Activated naive CD4-positive, alpha-beta T cell treated with Interleukin-2 at 50 U/mL for 16 hours (primary cell): Measurements from ENCODE around the gene ZNF280D.
"Not testable (repeated sequence)": the region's sequence is repeated elsewhere in the genome, so short reads cannot be mapped to it uniquely, and the experiment has no call there.

Source experiments
- DNase-seq: peaks from one replicate; pipeline ENCODE4 v3.0.0-alpha.2; 2020

Gene ZNF280D

DNA sequence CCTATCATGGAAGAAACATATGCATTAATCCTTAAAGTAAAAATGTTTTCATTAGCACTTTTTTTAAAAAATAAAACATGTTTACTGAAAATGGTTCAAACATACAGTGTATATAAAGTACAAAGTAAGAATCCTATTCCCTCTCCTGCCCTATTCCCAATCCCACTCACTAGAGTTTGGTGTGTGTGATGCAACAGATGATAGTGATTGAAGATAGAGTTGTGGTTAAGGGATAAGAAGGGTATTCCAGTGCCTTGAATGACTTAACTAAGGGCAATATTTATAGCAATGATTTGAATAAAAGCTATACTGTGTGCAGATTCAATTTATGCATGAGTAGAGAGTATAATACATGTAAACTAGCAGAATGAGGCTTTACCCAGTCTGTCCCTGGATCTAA lies 18.1 kb downstream of the ZNF280D start:
- no peak for DNase-seq

- DNase-seq: not testable (repeated sequence)
These were observed 23.8 kb downstream of the ZNF280D start for GRCh38 chr15:56709502-56709901.

- no peak for DNase-seq
These were observed 33.6 kb downstream of the ZNF280D start for GRCh38 chr15:56699743-56700142.

DNA sequence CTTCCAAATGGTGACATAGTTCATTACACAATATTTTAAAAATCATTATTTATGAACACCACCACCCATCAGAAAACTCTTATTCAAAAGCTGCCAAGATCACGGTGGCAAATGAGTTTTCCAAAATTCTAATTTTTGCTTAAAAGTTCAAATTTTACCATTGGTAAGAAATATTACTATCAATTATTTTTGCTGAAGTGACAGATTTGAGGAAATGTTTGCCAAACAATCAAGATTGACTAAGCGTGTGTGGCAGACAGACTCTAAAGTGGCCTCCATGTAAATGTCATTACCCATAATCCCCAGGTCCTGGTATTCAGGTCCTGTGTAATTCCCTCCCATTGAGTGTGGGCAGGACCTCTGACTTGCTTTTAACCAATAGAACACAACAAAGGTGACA lies 35.0 kb downstream of the ZNF280D start:
- DNase-seq: no peak

GRCh38 chr15:56693761-56694160 lies 39.5 kb downstream of the ZNF280D start:
- DNase-seq: no peak

DNA sequence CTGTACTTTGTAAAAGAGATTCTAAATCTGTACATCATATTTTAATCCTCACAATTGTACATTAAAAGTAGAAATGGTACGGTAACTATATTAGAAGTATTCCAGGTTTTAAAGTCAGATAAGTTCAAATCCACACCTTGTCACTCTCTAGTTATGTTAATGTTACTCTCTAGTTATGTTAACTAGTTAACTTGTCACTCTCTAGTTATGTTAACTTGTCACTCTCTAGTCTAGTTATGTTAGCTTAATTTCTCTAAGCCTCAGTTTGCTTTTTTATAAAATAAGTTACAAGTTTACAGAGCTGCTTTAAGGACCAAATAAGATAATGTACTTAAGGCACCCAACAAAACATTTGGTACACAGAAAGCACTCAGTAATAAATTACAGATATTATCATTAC lies 42.6 kb downstream of the ZNF280D start:
- DNase-seq: no peak

- no peak for DNase-seq
These were observed 49.4 kb downstream of the ZNF280D start for GRCh38 chr15:56683908-56684307.

- no peak for DNase-seq
These were observed 52.2 kb downstream of the ZNF280D start for GRCh38 chr15:56681113-56681512.

DNA sequence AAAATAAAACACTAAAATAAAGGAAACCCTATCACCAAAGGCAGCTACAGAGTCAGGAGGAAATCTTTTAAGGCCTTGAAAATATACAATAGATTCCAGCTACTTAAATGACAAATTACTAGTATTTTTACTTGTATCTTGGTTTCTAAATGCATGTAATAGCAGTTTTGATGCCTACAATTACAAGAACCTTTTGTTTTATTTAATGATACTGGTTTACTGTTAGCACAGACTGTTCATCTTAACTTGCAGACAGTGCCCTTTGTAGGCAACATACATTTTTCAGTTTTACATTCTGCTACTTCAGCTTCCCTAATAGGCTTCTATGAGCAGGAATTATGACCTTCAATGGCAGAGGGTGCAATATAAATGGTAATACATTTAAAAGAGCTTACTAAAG lies 54.1 kb downstream of the ZNF280D start:
- DNase-seq: no peak

- no peak for DNase-seq
These were observed 54.7 kb downstream of the ZNF280D start for GRCh38 chr15:56678571-56678970.

DNA sequence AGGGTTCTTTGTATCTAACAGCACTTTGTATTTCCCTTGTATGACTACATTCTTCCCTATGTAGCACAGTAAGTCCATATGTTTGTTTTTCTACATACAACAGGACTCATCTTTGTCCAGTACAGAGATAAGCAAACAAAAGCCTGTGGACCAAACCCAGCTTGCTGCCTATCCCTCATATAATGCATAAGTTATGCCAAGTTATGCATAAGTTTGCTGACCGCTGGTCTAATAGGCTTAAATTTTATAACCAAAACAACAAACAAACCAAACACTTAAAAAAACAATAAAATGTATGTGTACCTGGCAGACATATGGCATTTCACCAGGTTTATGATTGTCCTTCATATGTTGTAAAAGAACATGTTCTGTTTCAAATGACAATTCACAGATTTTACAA lies 56.0 kb downstream of the ZNF280D start:
- no peak for DNase-seq

GRCh38 chr15:56675930-56676329 lies 57.4 kb downstream of the ZNF280D start:
- no peak for DNase-seq

DNA sequence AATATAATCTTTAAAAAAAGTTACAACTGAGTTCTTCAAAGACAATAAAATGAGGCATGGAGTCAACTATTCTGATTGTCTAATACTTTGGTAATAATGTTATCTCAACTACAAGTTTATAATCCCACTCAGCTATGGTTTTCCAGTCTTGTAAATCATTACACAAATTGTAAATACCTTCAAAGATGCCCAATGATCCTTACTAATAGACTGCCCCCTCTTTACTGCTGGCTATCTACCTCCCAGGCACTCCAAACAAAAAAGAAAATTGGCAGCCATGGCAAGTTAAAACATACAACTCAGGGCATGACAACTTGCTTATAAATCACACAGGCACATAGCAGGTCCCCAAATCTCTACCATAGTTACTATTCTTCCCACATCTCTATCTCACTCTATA lies 58.5 kb downstream of the ZNF280D start:
- no peak for DNase-seq

GRCh38 chr15:56672721-56673120 lies 60.6 kb downstream of the ZNF280D start:
- no peak for DNase-seq

GRCh38 chr15:56667517-56667916 lies 65.8 kb downstream of the ZNF280D start:
- DNase-seq: no peak

DNA sequence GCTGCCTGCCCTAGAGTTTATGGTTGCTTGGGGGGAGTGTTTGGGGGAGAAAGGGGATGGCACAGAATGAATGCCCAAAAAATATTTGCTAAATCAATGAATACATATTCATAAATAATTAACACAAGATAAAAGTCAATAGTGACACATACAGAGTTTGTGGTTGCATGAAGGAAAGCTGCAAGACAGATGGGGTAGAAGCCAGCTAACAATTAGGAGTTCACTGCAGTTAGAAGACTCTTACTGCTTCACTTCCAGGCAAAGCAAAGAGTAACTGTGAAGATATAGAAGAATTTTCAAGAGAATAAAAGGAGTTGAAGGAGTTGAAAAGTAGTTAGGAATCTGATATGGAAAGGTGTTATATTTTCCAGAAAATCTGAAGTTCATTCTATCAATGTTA lies 72.4 kb downstream of the ZNF280D start:
- no peak for DNase-seq

GRCh38 chr15:56659197-56659596 lies 74.1 kb downstream of the ZNF280D start:
- no peak for DNase-seq

DNA sequence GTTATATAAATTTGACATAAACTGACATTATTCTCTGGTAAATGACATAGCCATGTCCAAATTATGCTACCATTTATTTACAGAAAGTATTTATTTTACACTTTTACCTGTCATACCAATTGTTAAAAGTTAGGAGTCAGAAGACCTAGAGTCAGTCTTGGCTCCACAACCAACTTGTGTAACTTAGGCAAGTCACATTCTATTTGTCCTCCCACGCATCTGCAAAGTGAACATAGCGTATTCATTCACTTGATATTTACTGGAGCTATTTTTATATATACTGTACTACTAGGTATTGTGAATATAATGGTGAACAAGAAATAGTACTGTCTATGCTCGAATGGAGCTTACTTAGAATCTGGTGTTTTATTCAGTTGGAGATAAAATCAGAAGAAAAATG lies 78.7 kb downstream of the ZNF280D start:
- DNase-seq: no peak

- DNase-seq: no peak
These were observed 79.1 kb downstream of the ZNF280D start for GRCh38 chr15:56654216-56654615.

DNA sequence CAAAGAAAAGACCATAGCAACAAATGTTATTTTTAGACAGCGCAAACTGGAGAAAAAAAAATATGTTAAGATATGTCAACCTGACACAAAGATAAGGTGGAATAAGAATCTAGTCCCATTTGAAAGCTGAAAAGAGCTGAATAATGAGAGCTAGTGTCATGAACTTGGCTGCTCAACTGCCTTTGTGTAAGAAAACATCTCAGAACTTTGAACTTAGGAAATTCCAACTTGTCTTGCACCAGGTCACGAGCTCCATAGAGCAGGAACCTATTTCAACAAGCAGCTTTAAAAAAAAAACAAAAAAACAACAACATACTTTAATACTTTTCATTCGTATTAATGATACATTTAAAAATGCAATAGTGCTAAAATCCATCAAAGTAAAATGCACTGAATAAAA lies 79.5 kb downstream of the ZNF280D start:
- DNase-seq: no peak

DNA sequence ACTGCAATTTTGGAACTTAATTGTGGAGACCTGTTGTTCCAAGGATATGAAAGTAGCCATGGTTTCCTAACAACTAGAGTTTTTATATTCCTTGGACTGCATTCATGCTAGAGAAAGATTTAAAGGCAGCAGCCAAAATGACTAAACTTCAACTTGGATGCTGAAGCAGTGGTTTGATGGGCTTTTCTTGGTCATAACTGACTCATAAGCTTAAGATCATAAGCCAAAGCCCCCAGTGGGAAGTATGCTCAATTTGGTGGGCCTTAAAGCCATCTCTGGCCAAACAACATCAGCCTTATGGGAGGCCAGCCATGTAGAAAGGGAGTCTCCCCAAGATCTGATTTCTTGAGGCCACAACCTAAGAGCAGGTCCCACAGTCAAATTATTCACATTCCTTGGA lies 80.2 kb downstream of the ZNF280D start:
- DNase-seq: no peak

- no peak for DNase-seq
These were observed 85.0 kb downstream of the ZNF280D start for GRCh38 chr15:56648311-56648710.

GRCh38 chr15:56640549-56640948 lies 92.8 kb downstream of the ZNF280D start:
- no peak for DNase-seq

DNA sequence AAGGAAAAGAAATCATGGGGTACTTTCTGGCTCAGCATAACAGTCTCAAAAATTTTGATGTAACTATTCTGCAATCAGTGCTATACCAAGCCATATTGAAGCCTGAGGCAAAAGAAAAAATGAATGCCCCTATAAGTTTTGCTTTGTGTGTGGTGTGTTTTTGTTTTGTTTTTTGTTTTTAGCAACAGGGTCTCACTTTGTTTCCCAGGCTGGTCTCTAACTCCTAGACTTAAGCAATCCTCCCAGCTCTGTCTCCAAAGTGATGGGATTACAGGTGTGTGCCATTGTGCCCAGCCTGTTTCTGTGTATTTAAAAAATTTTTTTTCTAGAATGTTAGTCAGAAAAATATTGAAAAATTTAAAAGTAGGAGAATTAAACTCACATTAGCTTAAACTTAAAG lies 93.2 kb downstream of the ZNF280D start:
- no peak for DNase-seq

GRCh38 chr15:56639631-56640030 lies 93.7 kb downstream of the ZNF280D start:
- no peak for DNase-seq

DNA sequence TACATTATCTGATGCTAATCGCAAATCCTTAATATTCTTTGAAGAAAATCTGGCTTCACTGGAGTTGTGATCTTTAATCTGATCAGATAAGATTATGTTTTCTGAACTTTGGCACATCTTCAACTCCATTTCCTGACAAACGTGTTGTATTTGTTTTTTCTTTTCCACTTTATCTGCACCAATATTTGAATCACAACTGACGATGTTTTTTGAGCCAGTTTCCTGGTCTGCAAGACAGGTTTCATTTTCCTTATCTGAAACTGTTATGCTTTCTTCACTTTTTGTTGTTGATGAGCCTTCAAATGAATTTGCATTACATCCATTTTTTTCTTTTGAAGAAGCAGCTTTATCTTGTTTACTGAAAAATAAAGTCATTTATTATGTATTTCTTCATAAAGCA lies 101.5 kb downstream of the ZNF280D start:
- no peak for DNase-seq
